ENCODE measurements around the gene ERVMER34-1.

Gene ERVMER34-1

DNA sequence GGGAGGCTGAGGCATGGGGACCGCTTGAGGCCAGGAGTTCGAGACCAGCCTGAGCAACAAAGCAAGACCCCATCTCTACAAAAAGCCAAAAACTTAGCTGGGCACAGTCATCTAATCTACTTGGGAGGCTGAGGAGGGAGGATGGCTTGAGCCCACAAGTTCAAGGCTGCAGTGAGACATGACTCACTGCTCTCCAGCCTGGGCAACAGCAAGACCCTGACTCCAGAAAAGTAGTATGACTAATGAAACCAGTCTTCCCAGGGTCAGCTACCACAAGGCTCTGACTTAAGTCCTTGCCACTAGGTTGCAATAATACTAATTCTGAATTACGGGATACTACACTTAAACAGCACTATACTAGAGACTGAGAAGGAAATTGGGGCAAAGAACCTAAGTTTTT, 33.1 kb downstream of the ERVMER34-1 start:
- no peak for DNase-seq

GRCh38 chr4:52716364-52717151, 34.7 kb downstream of the ERVMER34-1 start:
- no peak for DNase-seq

DNA sequence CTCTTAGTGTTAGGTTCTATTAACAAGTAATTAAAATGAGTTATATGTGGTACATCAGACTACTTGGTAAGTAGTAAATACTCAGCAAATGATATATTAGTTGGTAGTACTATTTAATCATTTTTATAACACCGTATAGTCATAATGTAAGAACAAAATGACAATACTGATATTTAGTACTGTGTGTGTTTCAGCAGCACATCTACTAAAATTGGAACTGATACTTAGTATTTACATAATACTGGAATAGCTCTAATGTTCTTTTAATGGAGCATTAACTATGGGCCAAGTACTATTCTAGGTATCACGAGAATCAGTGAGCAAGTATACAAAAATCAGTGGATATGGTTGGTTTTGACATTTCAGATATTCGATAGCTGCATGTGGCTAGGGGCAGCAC, 35.3 kb downstream of the ERVMER34-1 start:
- no peak for DNase-seq

GRCh38 chr4:52715255-52715897, 35.8 kb downstream of the ERVMER34-1 start:
- no peak for DNase-seq

- DNase-seq = no peak
Observed at GRCh38 chr4:52714597-52715254, 36.5 kb downstream of the ERVMER34-1 start.

- no peak for DNase-seq
Observed at GRCh38 chr4:52713456-52713937, 37.7 kb downstream of the ERVMER34-1 start.

DNA sequence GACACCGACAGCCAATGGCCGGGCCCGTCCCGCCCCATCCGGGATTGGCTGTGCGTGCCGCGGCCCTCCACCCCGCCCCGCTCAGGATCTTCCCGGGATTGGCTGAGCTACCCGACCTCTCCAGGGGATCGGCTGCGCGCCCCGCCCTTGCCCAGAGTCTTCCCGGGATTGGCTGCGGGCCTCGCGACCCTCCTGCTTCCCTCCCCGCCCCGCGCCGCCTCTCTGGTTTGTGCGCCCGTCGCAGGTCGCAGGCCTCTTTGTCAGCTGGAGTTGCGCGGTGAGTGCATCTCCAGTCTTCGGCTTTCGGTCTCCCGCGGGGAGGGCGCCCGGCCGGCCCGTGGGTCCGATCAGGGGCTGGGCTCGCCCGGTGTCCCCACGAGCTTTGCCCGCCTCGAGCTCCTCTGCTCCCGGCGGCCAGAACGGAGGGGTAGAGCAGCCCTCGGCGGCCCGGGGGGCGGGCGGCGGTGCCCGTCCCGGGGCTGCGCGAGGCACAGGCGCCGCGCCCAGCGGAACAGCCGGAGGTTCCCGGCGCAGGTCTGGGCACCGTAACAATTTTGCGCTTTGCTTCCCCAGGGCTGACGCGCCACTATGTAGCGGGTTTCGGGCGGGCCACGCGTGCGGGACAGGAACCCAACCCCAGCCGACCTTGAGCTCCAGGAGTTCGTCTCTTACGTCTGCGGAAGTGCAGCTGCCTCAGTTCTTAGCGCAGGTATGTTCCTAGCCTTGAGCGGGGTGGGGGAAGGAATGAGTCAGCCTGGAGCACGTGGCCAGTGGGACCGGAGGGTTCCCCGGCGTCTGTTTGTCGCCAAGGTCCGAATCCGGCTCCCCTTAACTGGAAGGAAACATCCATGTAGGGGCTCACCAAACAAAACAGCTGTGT, 38.7 kb downstream of the ERVMER34-1 start:
- DNase-seq = peak; percentile 97

DNA sequence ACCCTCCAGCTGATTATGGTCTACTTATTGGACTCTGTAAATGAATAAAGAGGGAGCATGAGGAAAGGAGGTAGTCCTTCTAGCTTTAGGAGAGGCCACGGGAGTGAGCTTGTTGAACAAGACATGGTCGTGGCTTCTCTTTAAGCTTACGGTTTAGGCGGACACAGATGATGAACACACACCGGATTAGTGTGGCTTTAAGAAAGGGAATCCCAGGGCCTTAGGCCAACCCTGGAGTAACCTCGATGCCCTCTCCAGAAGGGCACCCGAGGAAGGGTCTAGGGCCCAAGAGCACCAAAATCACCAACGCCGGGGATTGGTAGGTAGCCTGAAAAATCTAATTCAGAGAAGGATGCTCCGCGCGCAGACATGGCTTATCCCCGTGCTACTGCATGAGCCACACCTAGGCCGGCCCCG, 39.4 kb downstream of the ERVMER34-1 start:
- no peak for DNase-seq

DNA sequence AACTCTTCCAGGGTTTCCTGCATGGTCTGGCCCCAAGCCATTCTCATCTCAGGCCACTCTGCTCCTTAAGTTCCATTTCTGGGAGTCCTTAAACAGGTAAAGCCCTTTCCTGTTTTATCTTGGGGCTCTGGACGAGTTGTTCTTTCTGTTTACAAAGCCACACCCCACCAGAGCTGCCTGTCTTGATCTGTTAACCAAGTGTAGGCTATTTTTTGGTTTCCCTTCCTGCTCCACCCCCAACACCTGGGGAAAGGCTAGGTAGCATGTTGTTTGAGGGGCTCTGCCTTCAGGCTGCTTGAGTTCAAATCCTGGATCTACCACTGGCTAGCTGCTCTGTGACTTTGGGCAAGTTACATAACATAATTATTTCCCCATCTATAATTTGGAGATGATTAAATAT, 40.0 kb downstream of the ERVMER34-1 start:
- DNase-seq = no peak

GRCh38 chr4:52709155-52709554, 42.1 kb downstream of the ERVMER34-1 start:
- DNase-seq = no peak

- no peak for DNase-seq
Observed at GRCh38 chr4:52704661-52705060, 46.6 kb downstream of the ERVMER34-1 start.

DNA sequence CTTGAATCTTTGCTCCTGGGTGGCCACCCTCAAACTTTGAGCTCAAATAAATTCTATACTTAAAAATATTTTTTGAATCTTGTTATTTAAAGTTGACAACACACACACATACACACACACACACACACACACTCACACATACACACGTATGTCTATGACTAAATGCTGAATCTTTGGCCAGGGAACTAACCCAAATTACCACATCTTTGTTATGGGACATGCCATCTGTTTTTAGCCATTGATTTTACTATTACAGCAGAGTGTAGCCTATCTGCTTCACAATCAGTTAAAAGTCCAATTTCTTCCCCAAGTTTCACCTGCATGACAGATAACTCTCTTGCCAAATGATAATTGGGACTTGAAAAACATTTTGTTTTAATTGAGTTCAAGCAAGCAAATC, 47.1 kb downstream of the ERVMER34-1 start:
- DNase-seq = no peak

GRCh38 chr4:52701207-52701606, 50.0 kb downstream of the ERVMER34-1 start:
- no peak for DNase-seq

GRCh38 chr4:52694936-52695335, 56.3 kb downstream of the ERVMER34-1 start:
- no peak for DNase-seq

DNA sequence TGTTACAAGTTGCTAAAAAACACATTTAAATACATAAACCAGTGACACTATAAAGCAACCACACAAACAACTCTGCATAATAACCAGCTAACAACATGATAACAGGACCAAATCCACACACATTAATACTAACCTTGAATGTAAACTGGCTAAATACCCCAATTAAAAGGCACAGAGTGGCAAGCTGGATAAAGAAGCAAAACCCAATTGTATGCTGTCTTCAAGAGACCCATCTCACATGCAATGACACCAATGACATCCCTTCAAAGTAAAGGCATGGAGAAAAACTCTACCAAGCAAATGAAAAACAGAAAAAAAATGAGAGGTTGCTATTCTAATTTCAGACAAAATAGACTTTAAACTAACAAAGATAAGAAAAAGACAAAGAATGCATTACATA, 57.7 kb downstream of the ERVMER34-1 start:
- no peak for DNase-seq

Data from CD4-positive, alpha-beta T cell treated with Interleukin-4 for 4 hours (primary cell).